Measurements from ENCODE around the gene GOLGA6L2. TPM values are rescaled to one million over a fixed set of nuclear protein-coding genes. Genes with fewer than 3 reads are reported as not detected.
A peak's percentile ranks its signal among the peaks of the same experiment; 100 is the strongest.
"Not testable (repeated sequence)": the region's sequence is repeated elsewhere in the genome, so short reads cannot be mapped to it uniquely, and the experiment has no call there.

GOLGA6L2 gene
- total RNA-seq, 4 donors from 2014 or later, result not detected

DNA sequence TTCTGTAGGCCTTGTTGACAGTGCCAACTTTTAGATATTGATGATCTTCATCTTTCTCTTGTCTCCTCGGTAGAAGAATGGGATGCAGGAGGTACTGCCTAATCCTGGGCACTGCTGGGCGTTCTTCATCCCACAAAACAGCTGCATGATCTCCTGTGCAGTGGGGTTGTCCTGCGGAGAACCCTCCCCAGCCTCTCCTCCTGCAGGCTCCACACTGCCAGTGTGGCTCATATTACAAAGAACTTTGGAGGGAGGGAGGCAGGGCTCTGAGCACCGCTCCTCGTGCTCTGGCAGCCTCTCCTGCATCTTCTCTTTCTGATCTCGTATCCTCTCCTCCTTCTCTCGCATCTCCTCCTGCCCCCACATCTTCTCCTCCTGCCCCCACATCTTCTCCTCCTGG is 7.5 kb downstream of the GOLGA6L2 start:
- Histone ChIP-seq H3K27me3 (peaks cover 0 to 12% (median 0%) of the 10 kb centered on the region in 4 donors), H3K27ac (replicated peaks in 1 of 4) (no peak overlapping the region), H3K9me3 (no peaks in the 10 kb centered on the region), H3K36me3 (no peaks in the 10 kb centered on the region), H3K4me1 (no peaks in the 10 kb centered on the region), H3K4me3 (no peak overlapping the region)
- TF ChIP-seq POLR2A (IDR thresholded peaks at IDR 0.05; ENCODE audit: low read depth) (no peak), EP300 (IDR thresholded peaks at IDR 0.05) (no peak), POLR2AphosphoS5 (IDR thresholded peaks at IDR 0.05) (no peak)
- TF ChIP-seq, protein P1, sequence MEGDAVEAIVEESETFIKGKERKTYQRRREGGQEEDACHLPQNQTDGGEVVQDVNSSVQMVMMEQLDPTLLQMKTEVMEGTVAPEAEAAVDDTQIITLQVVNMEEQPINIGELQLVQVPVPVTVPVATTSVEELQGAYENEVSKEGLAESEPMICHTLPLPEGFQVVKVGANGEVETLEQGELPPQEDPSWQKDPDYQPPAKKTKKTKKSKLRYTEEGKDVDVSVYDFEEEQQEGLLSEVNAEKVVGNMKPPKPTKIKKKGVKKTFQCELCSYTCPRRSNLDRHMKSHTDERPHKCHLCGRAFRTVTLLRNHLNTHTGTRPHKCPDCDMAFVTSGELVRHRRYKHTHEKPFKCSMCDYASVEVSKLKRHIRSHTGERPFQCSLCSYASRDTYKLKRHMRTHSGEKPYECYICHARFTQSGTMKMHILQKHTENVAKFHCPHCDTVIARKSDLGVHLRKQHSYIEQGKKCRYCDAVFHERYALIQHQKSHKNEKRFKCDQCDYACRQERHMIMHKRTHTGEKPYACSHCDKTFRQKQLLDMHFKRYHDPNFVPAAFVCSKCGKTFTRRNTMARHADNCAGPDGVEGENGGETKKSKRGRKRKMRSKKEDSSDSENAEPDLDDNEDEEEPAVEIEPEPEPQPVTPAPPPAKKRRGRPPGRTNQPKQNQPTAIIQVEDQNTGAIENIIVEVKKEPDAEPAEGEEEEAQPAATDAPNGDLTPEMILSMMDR (IDR thresholded peaks at IDR 0.05), result no peak
- intact Hi-C loops (cut with DNase I), result no loop called here
- DNase-seq (ENCODE audit: extremely low spot score), result no peak
- WGBS, result 74% methylated on average over 7 of the region's 7 CpGs

DNA sequence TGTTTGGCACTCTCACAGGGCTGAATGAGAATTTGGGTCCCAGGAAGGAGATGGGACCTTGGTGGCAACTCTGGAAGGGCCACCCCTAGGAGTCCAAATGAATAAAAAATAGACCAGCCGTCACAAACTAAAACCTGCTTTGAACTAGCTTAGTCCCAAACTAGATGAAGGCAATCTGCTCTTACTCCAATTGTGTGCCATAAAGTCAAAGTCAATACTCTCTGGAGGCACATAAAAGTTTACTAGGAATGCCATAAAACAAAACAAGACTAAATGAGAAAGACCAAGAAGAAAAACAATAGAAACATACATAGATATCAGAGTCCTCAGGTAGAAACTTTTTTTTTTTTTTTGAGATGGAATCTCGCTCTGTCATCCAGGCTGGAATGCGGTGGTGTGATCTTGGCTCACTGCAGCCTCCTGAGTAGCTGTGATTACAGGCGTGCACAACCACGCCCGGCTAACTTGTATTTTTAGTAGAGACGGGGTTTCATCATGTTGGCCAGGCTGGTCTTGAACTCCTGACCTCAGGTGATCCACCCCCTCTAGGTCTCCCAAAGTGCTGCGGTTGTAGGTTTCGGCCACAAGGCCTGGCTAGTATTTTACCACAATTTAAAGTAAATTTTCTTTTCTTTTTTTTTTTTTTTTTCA is 8.1 kb downstream of the GOLGA6L2 start:
- intact Hi-C loops (cut with DNase I), result no loop called here
- no peak overlapping the region for H3K27ac ChIP-seq (replicated peaks in 1 of 4)
- H3K9me3 ChIP-seq, result no peaks in the 10 kb centered on the region
- H3K36me3 ChIP-seq, result no peaks in the 10 kb centered on the region
- WGBS, result 80% methylated on average over 9 of the region's 9 CpGs
- H3K4me1 ChIP-seq, result no peaks in the 10 kb centered on the region
- DNase-seq (ENCODE audit: extremely low spot score), result no peak
- H3K4me3 ChIP-seq, result no peak overlapping the region
- peaks cover 0 to 7% (median 0%) of the 10 kb centered on the region in 4 donors for H3K27me3 ChIP-seq
- no peak for TF ChIP-seq POLR2AphosphoS5 (IDR thresholded peaks at IDR 0.05)
- TF ChIP-seq, protein P1 (IDR thresholded peaks at IDR 0.05), result no peak
- TF ChIP-seq EP300 (IDR thresholded peaks at IDR 0.05), result no peak
- TF ChIP-seq POLR2A (IDR thresholded peaks at IDR 0.05; ENCODE audit: low read depth), result no peak

DNA sequence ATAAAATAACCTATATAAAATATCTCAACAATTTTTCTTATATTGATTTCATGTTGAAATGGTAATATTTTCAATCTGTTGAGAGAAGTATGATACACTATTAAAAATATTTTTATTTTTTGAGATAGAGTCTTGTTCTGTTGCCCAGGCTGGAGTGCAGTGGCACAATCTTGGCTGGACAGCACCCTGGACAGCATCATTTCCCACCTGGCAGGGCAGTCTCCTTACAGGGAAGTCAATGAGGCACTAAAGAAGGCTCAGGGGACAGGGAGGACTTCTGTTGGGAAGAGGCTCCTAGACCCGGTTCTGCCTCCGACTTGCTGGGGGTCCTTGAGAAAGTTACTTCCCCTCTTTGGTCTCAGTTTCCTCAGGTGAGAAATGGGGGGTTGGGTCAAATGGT is 9.4 kb downstream of the GOLGA6L2 start:
- DNase-seq (ENCODE audit: extremely low spot score), result no peak
- Histone ChIP-seq H3K9me3 (no peaks in the 10 kb centered on the region), H3K4me3 (no peak overlapping the region), H3K4me1 (no peaks in the 10 kb centered on the region), H3K36me3 (no peaks in the 10 kb centered on the region), H3K27me3 (no peaks in the 10 kb centered on the region), H3K27ac (replicated peaks in 1 of 4) (no peak overlapping the region)
- TF ChIP-seq POLR2A (IDR thresholded peaks at IDR 0.05; ENCODE audit: low read depth), result no peak
- TF ChIP-seq POLR2AphosphoS5 (IDR thresholded peaks at IDR 0.05), result no peak
- TF ChIP-seq, protein P1 (IDR thresholded peaks at IDR 0.05), result no peak
- TF ChIP-seq EP300 (IDR thresholded peaks at IDR 0.05), result no peak
- intact Hi-C loops (cut with DNase I), result no loop called here
- WGBS, result 94% methylated on average over 2 of the region's 2 CpGs

DNA sequence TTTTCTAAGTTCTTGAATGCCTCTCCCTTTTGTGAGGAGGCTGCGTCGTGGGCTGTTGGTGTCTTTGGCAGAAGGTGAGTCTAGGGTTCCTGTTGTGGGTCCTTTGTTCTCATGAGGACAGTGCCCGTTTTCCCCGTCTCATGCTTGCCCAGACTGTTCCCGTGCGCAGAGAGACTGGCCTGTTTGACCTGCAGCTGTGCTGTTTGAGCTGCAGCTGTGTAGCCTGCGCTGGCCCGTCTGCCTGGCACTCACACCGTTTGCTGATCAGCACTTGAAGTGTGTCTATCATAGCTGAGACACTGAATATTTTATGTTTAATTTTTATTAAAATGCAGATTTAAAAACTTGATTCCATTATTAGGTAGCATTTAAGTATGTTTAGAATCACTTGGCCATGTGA is 9.9 kb downstream of the GOLGA6L2 start:
- H3K36me3 ChIP-seq, result no peaks in the 10 kb centered on the region
- WGBS, result 75% methylated on average over 9 of the region's 9 CpGs
- intact Hi-C loops (cut with DNase I), result no loop called here
- peak; percentile 37 for DNase-seq (ENCODE audit: extremely low spot score)
- TF ChIP-seq EP300 (IDR thresholded peaks at IDR 0.05) (no peak), POLR2AphosphoS5 (IDR thresholded peaks at IDR 0.05) (no peak), POLR2A (IDR thresholded peaks at IDR 0.05; ENCODE audit: low read depth) (no peak)
- TF ChIP-seq, protein P1 (IDR thresholded peaks at IDR 0.05), result no peak
- H3K4me1 ChIP-seq, result no peaks in the 10 kb centered on the region
- H3K27ac ChIP-seq (replicated peaks in 1 of 4), result no peak overlapping the region
- no peak overlapping the region for H3K4me3 ChIP-seq
- no peaks in the 10 kb centered on the region for H3K27me3 ChIP-seq
- H3K9me3 ChIP-seq, result no peaks in the 10 kb centered on the region

DNA sequence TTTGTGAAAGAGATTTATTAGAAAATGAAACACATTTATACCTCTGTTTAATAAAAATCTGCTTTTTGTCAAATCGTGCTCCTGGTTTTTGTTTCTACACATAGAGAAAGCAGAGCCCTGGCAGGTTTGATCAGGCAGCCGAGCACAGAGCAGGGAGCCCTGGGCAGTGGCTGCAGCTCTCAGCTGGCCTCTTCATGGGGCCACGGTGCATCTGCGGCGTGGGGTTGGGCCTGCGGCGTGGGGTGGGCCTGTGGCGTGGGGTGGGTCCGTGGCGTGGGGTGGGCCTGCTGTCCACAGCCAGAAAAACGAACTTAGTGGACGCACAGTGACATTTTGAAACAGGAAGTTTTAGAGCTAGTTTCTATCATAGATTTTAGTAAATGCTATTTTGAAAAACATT is 10.6 kb downstream of the GOLGA6L2 start:
- WGBS, result 72% methylated on average over 12 of the region's 12 CpGs

DNA sequence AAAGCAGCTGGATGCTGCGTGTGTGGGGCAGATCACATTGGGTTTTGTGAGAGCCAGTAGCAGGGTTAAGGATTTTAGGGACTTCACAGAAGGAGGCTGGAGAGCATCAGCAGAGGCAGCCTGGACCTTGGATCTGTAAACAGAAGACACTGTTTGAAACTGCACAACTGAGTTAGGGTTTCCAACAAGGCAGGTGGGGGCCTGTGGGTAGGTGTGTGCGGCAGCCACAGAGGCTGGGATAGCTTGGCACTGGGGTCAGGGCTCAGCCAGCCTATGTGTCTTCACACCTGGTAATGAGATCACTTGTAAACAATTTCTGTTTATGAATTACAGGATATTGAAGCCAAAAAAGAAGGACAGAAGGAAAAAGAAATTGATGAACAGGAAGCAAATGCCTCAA is 12.3 kb downstream of the GOLGA6L2 start:
- H3K27me3 ChIP-seq; H3K9me3 ChIP-seq; H3K27ac ChIP-seq (replicated peaks in 1 of 4); intact Hi-C loops (cut with DNase I); H3K4me1 ChIP-seq; H3K36me3 ChIP-seq; H3K4me3 ChIP-seq: not testable (repeated sequence)
- peak; percentile 77 for DNase-seq (ENCODE audit: extremely low spot score)
- WGBS, result 90% methylated on average over 2 of the region's 2 CpGs

More for the DNA sequence above, 10.6 kb downstream of the GOLGA6L2 start:
- intact Hi-C loops (cut with DNase I), result no loop called here
- Histone ChIP-seq H3K27me3 (no peaks in the 10 kb centered on the region), H3K9me3 (no peaks in the 10 kb centered on the region), H3K4me3 (no peak overlapping the region), H3K27ac (replicated peaks in 1 of 4) (no peak overlapping the region), H3K36me3 (no peaks in the 10 kb centered on the region), H3K4me1 (no peaks in the 10 kb centered on the region)
- TF ChIP-seq EP300 (IDR thresholded peaks at IDR 0.05) (no peak), POLR2A (IDR thresholded peaks at IDR 0.05; ENCODE audit: low read depth) (no peak), POLR2AphosphoS5 (IDR thresholded peaks at IDR 0.05) (no peak)
- TF ChIP-seq, protein P1 (IDR thresholded peaks at IDR 0.05), result no peak
- DNase-seq (ENCODE audit: extremely low spot score), result peak; percentile 19

DNA sequence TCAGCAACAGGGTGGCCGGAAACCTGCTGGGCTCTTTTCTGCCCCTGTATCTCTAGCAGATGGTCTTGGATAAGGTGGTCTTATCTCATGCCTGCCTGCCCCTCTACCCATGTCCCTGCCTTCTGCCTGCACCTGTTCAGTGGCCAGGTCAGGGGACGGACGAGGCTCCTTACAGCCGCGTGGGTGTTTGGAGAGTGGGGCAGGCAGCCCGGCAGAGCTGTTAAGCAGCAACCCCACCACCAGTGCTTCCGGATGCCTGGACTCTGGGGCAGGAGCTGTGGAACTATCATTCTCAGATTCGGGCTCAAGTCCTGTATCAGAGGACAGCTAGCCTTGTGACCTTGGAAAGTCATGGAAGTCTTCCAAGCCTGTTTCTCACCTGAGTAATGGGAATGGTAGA is 21.7 kb downstream of the GOLGA6L2 start:
- H3K27ac ChIP-seq (replicated peaks in 1 of 4); H3K36me3 ChIP-seq; DNase-seq (ENCODE audit: extremely low spot score); H3K9me3 ChIP-seq; intact Hi-C loops (cut with DNase I); H3K27me3 ChIP-seq; H3K4me3 ChIP-seq: not testable (repeated sequence)
- H3K4me1 ChIP-seq, result peaks cover 10 to 15% (median 14%) of the 10 kb centered on the region in 4 donors
- WGBS, result 90% methylated on average over 6 of the region's 8 CpGs

All from esophagus muscularis mucosa (tissue), 4 donors.